Endothelial cell of umbilical vein (primary cell): ENCODE data around the gene KCTD17. TPM values are rescaled to one million over a fixed set of nuclear protein-coding genes. Genes with fewer than 3 reads are reported as not detected.

Experiments used
- BruUV-seq: library from RNA; stranded (reverse); fragments of 400-500 nt; replicated peaks from 2 replicates; lab custom pipeline; 2021; lab: Mats Ljungman, UMichigan
- CTCF ChIA-PET: fragments of 300-600, 350-600 bp; sonication (Branson Sonifier 250); formaldehyde crosslinking; loops from one replicate; lab custom pipeline; 2021; ENCODE audit warnings: antibody characterized with exemption, inconsistent platforms; lab: Charles Lee
- POLR2A ChIA-PET: fragments of 300-600, 350-600 bp; sonication (Branson Sonifier 250); formaldehyde crosslinking; loops from one replicate; lab custom pipeline; 2021; ENCODE audit warnings: antibody characterized with exemption, inconsistent platforms; lab: Charles Lee
- DNase-seq: peaks from one replicate; pipeline ENCODE4 v3.0.0-alpha.2; 2011; ENCODE audit warnings: low read depth, low spot score
- FAIRE-seq: peaks from 2 replicates; lab custom pipeline; 2011; peaks lifted over from hg19 to GRCh38; lab: Jason Lieb, UNC
- H2AFZ ChIP-seq: 2 replicates; pipeline ENCODE4 v1.6.0; 2012; ENCODE audit warnings: low read depth, low read length, control low read depth, inconsistent platforms
- H3K27ac ChIP-seq: 2 replicates; pipeline ENCODE4 v1.5.1; 2011; ENCODE audit warnings: low read depth, mild to moderate bottlenecking, control low read depth, low read length, moderate library complexity; ENCODE audit not compliant: insufficient read depth
- H3K27me3 ChIP-seq, 2 experiments: 2 replicates each; pipeline versions ENCODE4 v1.6.0 to v1.6.1; 2011; ENCODE audit warnings: low read length in 2 of 2, mixed read lengths in 1 of 2; ENCODE audit not compliant: control insufficient read depth in 2 of 2, insufficient read depth in 2 of 2
- H3K36me3 ChIP-seq, 2 experiments: 2 replicates in 1 of 2; 3 replicates in 1 of 2; pipeline ENCODE4 v1.5.1; 2011; ENCODE audit warnings: low read length in 2 of 2, mild to moderate bottlenecking in 1 of 2, moderate library complexity in 1 of 2; ENCODE audit not compliant: control insufficient read depth in 2 of 2, insufficient read depth in 2 of 2; ENCODE audit errors: extremely low read depth in 1 of 2
- H3K4me1 ChIP-seq: 3 replicates; pipeline ENCODE4 v1.5.1; 2011; ENCODE audit warnings: mild to moderate bottlenecking, low read length; ENCODE audit not compliant: control insufficient read depth, insufficient read depth; ENCODE audit errors: extremely low read depth
- H3K4me2 ChIP-seq: 2 replicates; pipeline ENCODE4 v1.6.1; 2011; ENCODE audit warnings: low read length, control low read depth, mixed read lengths; ENCODE audit not compliant: insufficient read depth
- H3K4me3 ChIP-seq, 3 experiments: fragments of 200-600 bp in 1 of 3; sonication (generic), shearing (Covaris generic) in 1 of 3; replicated peaks in 1 of 3; 2 replicates each; pipeline ENCODE4 v1.5.1; 2011 to 2016; ENCODE audit warnings: control low read depth in 3 of 3, low read length in 3 of 3, mild to moderate bottlenecking in 2 of 3, inconsistent platforms in 1 of 3, low read depth in 1 of 3, moderate library complexity in 1 of 3; ENCODE audit not compliant: insufficient read depth in 1 of 3
- H3K79me2 ChIP-seq: 2 replicates; pipeline ENCODE4 v1.6.0; 2012; ENCODE audit warnings: low read length, inconsistent platforms; ENCODE audit not compliant: control insufficient read depth, insufficient read depth
- H3K9ac ChIP-seq: replicated peaks from 2 replicates; pipeline ENCODE3; 2011; ENCODE audit warnings: low read length, control low read depth; ENCODE audit not compliant: insufficient read depth; ENCODE audit errors: extremely low read depth
- H3K9me1 ChIP-seq: replicated peaks from 3 replicates; pipeline ENCODE4 v1.6.0; 2011; ENCODE audit warnings: mild to moderate bottlenecking, low read length; ENCODE audit not compliant: control insufficient read depth, insufficient read depth; ENCODE audit errors: extremely low read depth
- H3K9me3 ChIP-seq: replicated peaks from 2 replicates; pipeline ENCODE4 v1.5.1; 2012; ENCODE audit warnings: low read length, inconsistent platforms; ENCODE audit not compliant: control insufficient read depth, insufficient read depth
- H4K20me1 ChIP-seq: replicated peaks from 2 replicates; pipeline ENCODE3; 2011; ENCODE audit warnings: mild to moderate bottlenecking, low read length; ENCODE audit not compliant: control insufficient read depth, insufficient read depth; ENCODE audit errors: extremely low read depth
- CTCF ChIP-seq, 2 donors: IDR thresholded peaks; 1 replicate in 1 of 2; 2 replicates in 1 of 2; pipeline ENCODE4 v1.5.1; 2011; ENCODE audit warnings: low read length in 2 of 2, mild to moderate bottlenecking in 2 of 2, moderate library complexity in 2 of 2, control low read depth in 1 of 2, inconsistent platforms in 1 of 2, low read depth in 1 of 2; ENCODE audit not compliant: insufficient read depth in 1 of 2; ENCODE audit errors: extremely low read depth in 1 of 2
- EZH2 ChIP-seq: IDR thresholded peaks from 2 replicates; pipeline ENCODE4 v1.6.1; 2012; ENCODE audit warnings: borderline replicate concordance, low read depth, mild to moderate bottlenecking, moderate library complexity, low read length, inconsistent platforms; ENCODE audit not compliant: severe bottlenecking
- FOS ChIP-seq: IDR thresholded peaks from 2 replicates; pipeline ENCODE4 v1.6.1; 2011; ENCODE audit warnings: mild to moderate bottlenecking, low read length, moderate library complexity, borderline replicate concordance; ENCODE audit not compliant: insufficient read depth
- GATA2 ChIP-seq: IDR thresholded peaks from 2 replicates; pipeline ENCODE4 v1.7.0; 2011; ENCODE audit warnings: low read depth, mild to moderate bottlenecking, moderate library complexity, mixed read lengths, low read length; ENCODE audit not compliant: insufficient read length, insufficient read depth
- JUN ChIP-seq: IDR thresholded peaks from 2 replicates; pipeline ENCODE4 v1.6.1; 2011; ENCODE audit warnings: borderline replicate concordance, low read depth; ENCODE audit not compliant: insufficient read length, insufficient read depth
- MAX ChIP-seq: IDR thresholded peaks from 2 replicates; pipeline ENCODE4 v1.6.1; 2011; ENCODE audit not compliant: insufficient read depth, insufficient read length
- MYC ChIP-seq: IDR thresholded peaks from one replicate; pipeline ENCODE4 v1.6.1; 2011; ENCODE audit warnings: mild to moderate bottlenecking, low read depth, low read length
- POLR2A ChIP-seq: IDR thresholded peaks from 2 replicates; pipeline ENCODE4 v1.6.1; 2012; ENCODE audit warnings: low read depth, mild to moderate bottlenecking, control low read depth, low read length
- POLR2AphosphoS5 ChIP-seq: IDR thresholded peaks from 2 replicates; pipeline ENCODE4 v1.6.1; 2012; ENCODE audit warnings: low read depth, mild to moderate bottlenecking, control low read depth, low read length, moderate library complexity; ENCODE audit not compliant: insufficient read depth
- dilution Hi-C: fragments of 300-500 bp; cut with MboI; formaldehyde crosslinking; loops from one replicate; pipeline ENCODE4 v1.15.0; 2019; ENCODE audit warnings: low sequenced_read_pairs; ENCODE audit not compliant: extremely low pct_ligation_motif_present
- intact Hi-C: fragments of 100-400 bp; cut with micrococcal nuclease; formaldehyde crosslinking; loops from one replicate; pipeline ENCODE4 v1.10.0; 2022
- polyA plus RNA-seq, 4 experiments: library from polyadenylated mRNA; depleted of rRNA in 3 of 4; stranded (reverse) in 3 of 4; unstranded in 1 of 4; fragments of >200 nt; gene quantifications; 2 replicates each; pipeline versions ENCODE4 v1.2.1 to v1.2.3, GENCODE V29; 2011 to 2012; ENCODE audit warnings: missing spikeins in 1 of 4
- total RNA-seq: library from RNA; stranded (reverse); gene quantifications from 2 replicates; pipeline ENCODE4 v1.2.3, GENCODE V29; 2021

Gene KCTD17
- total and polyA plus RNA-seq, 2 donors (not counting 3 experiments of a cell fraction or from before 2014, with no cell fraction given), result 59.2 to 73.0 TPM

GRCh38 chr22:37043209-37043827 is 8.2 kb upstream of the KCTD17 start:
- Histone ChIP-seq H3K27ac (no peak overlapping the region), H4K20me1 (no peaks in the 10 kb centered on the region), H3K9me3 (no peaks in the 10 kb centered on the region), H3K36me3 (no peaks in the 10 kb centered on the region), H3K4me1 (peaks cover 16% of the 10 kb centered on the region), H3K9me1 (no peaks in the 10 kb centered on the region), H3K4me3 (no peak overlapping the region), H3K27me3 (no peaks in the 10 kb centered on the region), H3K4me2 (no peak overlapping the region), H3K9ac (no peak overlapping the region), H2AFZ (no peak overlapping the region), H3K79me2 (no peaks in the 10 kb centered on the region)
- ChIA-PET POLR2A (no interaction called here), CTCF (interaction anchor here (0.9 to 3.0 kb wide), 14 partner anchors 9 to 499 kb away, joined by 3 to 38 read pairs (median 4); partner anchors contain the start of genes KCTD17, MPST and TST)
- no peak for DNase-seq
- no TSS peak for BruUV-seq
- no peak for FAIRE-seq
- intact Hi-C loops, result no loop called here
- TF ChIP-seq CTCF (IDR thresholded peaks at IDR 0.05; ENCODE audit: extremely low read depth in 1 of 2, insufficient read depth in 1 of 2, low read depth in 1 of 2, low read length in 2 of 2) (no peak), POLR2AphosphoS5 (no peak), MAX (no peak), MYC (no peak), GATA2 (no peak), JUN (no peak), POLR2A (no peak), EZH2 (no peak), FOS (no peak)
- dilution Hi-C loops, result no loop called here
